HepG2 (cell line): ENCODE measurements around the gene RAB3D. TPM values are rescaled to one million over a fixed set of nuclear protein-coding genes. Genes with fewer than 3 reads are reported as not detected.

Experiments used
- ARNT ChIP-seq: fragments of 450-650 bp; IDR thresholded peaks from 2 replicates; pipeline ENCODE4 v1.6.1; 2017
- HMG20B ChIP-seq: conservative IDR thresholded peaks from 2 replicates; pipeline ENCODE4 v1.6.1; 2016; ENCODE audit warnings: missing genetic modification reagents, missing compliant biosample characterization
- HNRNPLL ChIP-seq: fragments of 200-400 bp; formaldehyde crosslinking; IDR thresholded peaks from 2 replicates; pipeline ENCODE4 v1.6.1; 2017; ENCODE audit warnings: mild to moderate bottlenecking, low read depth, low read length; ENCODE audit not compliant: poor library complexity, severe bottlenecking
- MED8 ChIP-seq: sonication (generic); formaldehyde crosslinking; IDR thresholded peaks from 2 replicates; pipeline ENCODE4 v1.8.1; 2023; ENCODE audit warnings: mild to moderate bottlenecking, missing genetic modification reagents; ENCODE audit not compliant: insufficient replicate concordance
- NR2F1 ChIP-seq, 2 experiments: fragments of 450-650 bp in 1 of 2; formaldehyde crosslinking in 1 of 2; IDR thresholded peaks; 2 replicates each; pipeline versions ENCODE4 v1.5.0 to v1.6.1; 2016 to 2020; ENCODE audit warnings: mild to moderate bottlenecking in 1 of 2, missing compliant biosample characterization in 1 of 2, missing genetic modification reagents in 1 of 2, moderate library complexity in 1 of 2
- SATB2 ChIP-seq: sonication (generic); formaldehyde crosslinking; IDR thresholded peaks from 2 replicates; pipeline ENCODE4 v1.5.0; 2020; ENCODE audit warnings: missing genetic modification reagents
- SMAD9 ChIP-seq: sonication (generic); formaldehyde crosslinking; IDR thresholded peaks from 2 replicates; pipeline ENCODE4 v1.5.1; 2020; ENCODE audit warnings: mild to moderate bottlenecking, missing genetic modification reagents
- SNAPC2 ChIP-seq: sonication (generic); formaldehyde crosslinking; IDR thresholded peaks from 2 replicates; pipeline ENCODE4 v1.8.1; 2022; ENCODE audit warnings: mild to moderate bottlenecking, missing genetic modification reagents
- SOX6 ChIP-seq, 2 experiments: fragments of 450-650 bp in 1 of 2; sonication (generic) in 1 of 2; formaldehyde crosslinking in 1 of 2; IDR thresholded peaks; 2 replicates each; pipeline versions ENCODE4 v1.4.0 to v1.6.1; 2017 to 2020; ENCODE audit warnings: antibody characterized with exemption in 1 of 2, mild to moderate bottlenecking in 1 of 2, missing genetic modification reagents in 1 of 2
- STAG1 ChIP-seq: sonication (generic); formaldehyde crosslinking; IDR thresholded peaks from 2 replicates; pipeline ENCODE4 v1.4.0; 2020; ENCODE audit warnings: missing genetic modification reagents
- TAF1 ChIP-seq: sonication (generic); formaldehyde crosslinking; IDR thresholded peaks from 2 replicates; pipeline ENCODE4 v1.4.0; 2020; ENCODE audit warnings: missing genetic modification reagents
- TEAD3 ChIP-seq: optimal IDR thresholded peaks from 2 replicates; pipeline ENCODE3; 2016; ENCODE audit warnings: borderline replicate concordance
- YEATS4 ChIP-seq: sonication (generic); formaldehyde crosslinking; IDR thresholded peaks from 2 replicates; pipeline ENCODE4 v1.4.0; 2020; ENCODE audit warnings: missing genetic modification reagents, borderline replicate concordance
- ZBTB8A ChIP-seq: sonication (generic); formaldehyde crosslinking; IDR thresholded peaks from 2 replicates; pipeline ENCODE4 v1.4.0; 2020; ENCODE audit warnings: mild to moderate bottlenecking, low read depth, missing genetic modification reagents, borderline replicate concordance
- ZFP37 ChIP-seq: sonication (generic); formaldehyde crosslinking; IDR thresholded peaks from 2 replicates; pipeline ENCODE4 v1.4.0; 2020; ENCODE audit warnings: missing genetic modification reagents, borderline replicate concordance
- ZNF331 ChIP-seq: sonication (generic); formaldehyde crosslinking; IDR thresholded peaks from 2 replicates; pipeline ENCODE4 v1.4.0; 2020; ENCODE audit warnings: missing genetic modification reagents
- ZNF432 ChIP-seq: sonication (generic); formaldehyde crosslinking; IDR thresholded peaks from 2 replicates; pipeline ENCODE4 v1.5.0; 2020; ENCODE audit warnings: missing genetic modification reagents, mild to moderate bottlenecking, borderline replicate concordance
- ZNF577 ChIP-seq: sonication (generic); formaldehyde crosslinking; IDR thresholded peaks from 2 replicates; pipeline ENCODE4 v1.4.0; 2020; ENCODE audit warnings: mild to moderate bottlenecking, low read depth, missing genetic modification reagents, borderline replicate concordance
- ZNF720 ChIP-seq: sonication (generic); formaldehyde crosslinking; IDR thresholded peaks from 2 replicates; pipeline ENCODE4 v1.4.0; 2020; ENCODE audit warnings: missing genetic modification reagents
- polyA plus RNA-seq, 8 experiments: library from polyadenylated mRNA; depleted of rRNA in 3 of 8; stranded (reverse) in 7 of 8; unstranded in 1 of 8; fragments of >200 nt; fragmentation: Illumina TruSeq in 4 of 8; extraction: Trizol in 4 of 8; gene quantifications; 2 replicates each; pipeline versions ENCODE4 v1.2.1 to v1.2.3, GENCODE V29; 2011 to 2016; ENCODE audit warnings: low read depth in 4 of 8, missing spikeins in 1 of 8, mixed read lengths in 1 of 8; ENCODE audit not compliant: insufficient read depth in 1 of 8
- total RNA-seq, 5 experiments: library from RNA; depleted of rRNA; stranded (reverse); fragments of >200 nt; fragmentation: Illumina TruSeq; extraction: Trizol; gene quantifications; 2 replicates each; pipeline ENCODE4 v1.2.3, GENCODE V29; 2016; ENCODE audit warnings: low read depth in 1 of 5
- TF ChIP-seq, protein P1 (sequence below): sonication (generic); formaldehyde crosslinking; IDR thresholded peaks from 2 replicates; pipeline ENCODE4 v1.5.1; 2020; ENCODE audit warnings: missing genetic modification reagents, mild to moderate bottlenecking, borderline replicate concordance
- TF ChIP-seq, protein P2 (sequence below): IDR thresholded peaks from 2 replicates; pipeline ENCODE4 v1.6.1; 2016; ENCODE audit warnings: low read depth
- TF ChIP-seq, protein P3 (sequence below): sonication (generic); formaldehyde crosslinking; IDR thresholded peaks from 2 replicates; pipeline ENCODE4 v1.5.0; 2020; ENCODE audit warnings: missing genetic modification reagents

The RAB3D gene
- total and polyA plus RNA-seq, 2 of the 13 experiments (the other 11 are each of a cell fraction or from before 2014, with no cell fraction given), result 2.0 to 16.1 TPM

DNA sequence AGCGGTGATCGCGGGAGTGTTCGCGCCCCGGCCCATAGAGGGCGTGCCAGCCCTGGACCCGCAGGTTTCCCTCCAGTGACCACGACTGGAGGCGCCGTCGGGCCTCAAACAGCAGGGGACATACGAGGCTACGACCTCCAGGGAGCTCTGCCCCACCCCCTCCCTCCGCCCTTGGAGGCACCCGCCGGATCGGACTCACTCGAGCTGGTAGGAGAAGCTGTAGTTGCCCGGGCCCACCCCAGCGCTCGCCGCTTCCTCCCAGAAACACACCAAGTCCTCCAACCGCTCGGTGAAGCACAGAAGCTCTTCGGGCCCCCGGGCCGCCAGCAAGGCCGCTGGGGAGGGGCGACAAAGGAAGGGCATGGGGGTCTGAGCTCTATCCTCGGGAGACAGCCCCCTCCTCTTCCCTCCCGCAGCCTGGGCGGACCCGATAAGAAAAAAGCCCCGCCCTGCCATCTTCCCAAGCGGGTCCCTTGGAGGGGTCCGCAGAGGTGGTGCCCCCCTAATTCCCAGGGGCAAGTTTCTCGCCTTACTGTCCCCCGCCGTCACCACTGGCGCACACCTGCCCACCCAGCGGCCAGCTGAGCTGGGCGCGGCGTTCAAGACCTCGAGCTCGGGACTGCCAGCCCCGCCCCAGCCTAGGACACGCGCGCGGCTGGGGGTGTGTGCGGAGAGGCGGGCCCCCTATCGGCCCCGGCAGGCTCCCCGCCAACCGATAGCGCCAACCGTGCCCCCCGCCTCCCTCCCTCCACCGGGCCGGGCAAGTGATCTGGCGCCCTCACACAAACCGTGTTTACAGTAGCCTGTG, 43.6 kb upstream of the RAB3D start (continued):
- TF ChIP-seq, protein P1, sequence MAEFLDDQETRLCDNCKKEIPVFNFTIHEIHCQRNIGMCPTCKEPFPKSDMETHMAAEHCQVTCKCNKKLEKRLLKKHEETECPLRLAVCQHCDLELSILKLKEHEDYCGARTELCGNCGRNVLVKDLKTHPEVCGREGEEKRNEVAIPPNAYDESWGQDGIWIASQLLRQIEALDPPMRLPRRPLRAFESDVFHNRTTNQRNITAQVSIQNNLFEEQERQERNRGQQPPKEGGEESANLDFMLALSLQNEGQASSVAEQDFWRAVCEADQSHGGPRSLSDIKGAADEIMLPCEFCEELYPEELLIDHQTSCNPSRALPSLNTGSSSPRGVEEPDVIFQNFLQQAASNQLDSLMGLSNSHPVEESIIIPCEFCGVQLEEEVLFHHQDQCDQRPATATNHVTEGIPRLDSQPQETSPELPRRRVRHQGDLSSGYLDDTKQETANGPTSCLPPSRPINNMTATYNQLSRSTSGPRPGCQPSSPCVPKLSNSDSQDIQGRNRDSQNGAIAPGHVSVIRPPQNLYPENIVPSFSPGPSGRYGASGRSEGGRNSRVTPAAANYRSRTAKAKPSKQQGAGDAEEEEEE, result no peak
- TF ChIP-seq SOX6 (IDR thresholded peaks at IDR 0.05) (no peak), SOX6 (CRISPR knock-in tag; IDR thresholded peaks at IDR 0.05) (no peak; the same call in 1 of the 2 replicates), ZBTB8A (CRISPR knock-in tag) (no peak), SMAD9 (no peak), ARNT (no peak), SATB2 (CRISPR knock-in tag) (no peak), HNRNPLL (no peak), YEATS4 (peak; percentile 26), NR2F1 (CRISPR knock-in tag; IDR thresholded peaks at IDR 0.05) (no peak), STAG1 (CRISPR knock-in tag) (peak; percentile 72), SNAPC2 (CRISPR knock-in tag) (no peak), ZFP37 (CRISPR knock-in tag) (peak; percentile 28; the same call in 1 of the 2 replicates), ZNF331 (CRISPR knock-in tag) (peak; percentile 41; the same call in 1 of the 2 replicates), ZNF720 (CRISPR knock-in tag) (no peak), ZNF432 (no peak), TEAD3 (CRISPR knock-in tag) (peak; percentile 56), TAF1 (CRISPR knock-in tag) (no peak), MED8 (no peak), HMG20B (CRISPR knock-in tag) (no peak), ZNF577 (CRISPR knock-in tag) (no peak)
- TF ChIP-seq, protein P2, sequence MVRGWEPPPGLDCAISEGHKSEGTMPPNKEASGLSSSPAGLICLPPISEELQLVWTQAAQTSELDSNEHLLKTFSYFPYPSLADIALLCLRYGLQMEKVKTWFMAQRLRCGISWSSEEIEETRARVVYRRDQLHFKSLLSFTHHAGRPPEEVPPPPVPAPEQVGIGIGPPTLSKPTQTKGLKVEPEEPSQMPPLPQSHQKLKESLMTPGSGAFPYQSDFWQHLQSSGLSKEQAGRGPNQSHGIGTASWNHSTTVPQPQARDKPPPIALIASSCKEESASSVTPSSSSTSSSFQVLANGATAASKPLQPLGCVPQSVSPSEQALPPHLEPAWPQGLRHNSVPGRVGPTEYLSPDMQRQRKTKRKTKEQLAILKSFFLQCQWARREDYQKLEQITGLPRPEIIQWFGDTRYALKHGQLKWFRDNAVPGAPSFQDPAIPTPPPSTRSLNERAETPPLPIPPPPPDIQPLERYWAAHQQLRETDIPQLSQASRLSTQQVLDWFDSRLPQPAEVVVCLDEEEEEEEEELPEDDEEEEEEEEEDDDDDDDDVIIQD (CRISPR knock-in tag), result no peak
- TF ChIP-seq, protein P3, sequence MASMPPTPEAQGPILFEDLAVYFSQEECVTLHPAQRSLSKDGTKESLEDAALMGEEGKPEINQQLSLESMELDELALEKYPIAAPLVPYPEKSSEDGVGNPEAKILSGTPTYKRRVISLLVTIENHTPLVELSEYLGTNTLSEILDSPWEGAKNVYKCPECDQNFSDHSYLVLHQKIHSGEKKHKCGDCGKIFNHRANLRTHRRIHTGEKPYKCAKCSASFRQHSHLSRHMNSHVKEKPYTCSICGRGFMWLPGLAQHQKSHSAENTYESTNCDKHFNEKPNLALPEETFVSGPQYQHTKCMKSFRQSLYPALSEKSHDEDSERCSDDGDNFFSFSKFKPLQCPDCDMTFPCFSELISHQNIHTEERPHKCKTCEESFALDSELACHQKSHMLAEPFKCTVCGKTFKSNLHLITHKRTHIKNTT (CRISPR knock-in tag), result no peak
